Epidermal melanocyte (primary cell): ENCODE measurements around the gene PSRC1.
"Not testable (repeated sequence)": the region's sequence is repeated elsewhere in the genome, so short reads cannot be mapped to it uniquely, and the experiment has no call there.

Source experiments
- DNase-seq: peaks from one replicate; pipeline ENCODE4 v3.0.0; 2011; ENCODE audit warnings: low spot score; ENCODE audit not compliant: insufficient read length

Gene PSRC1

DNA sequence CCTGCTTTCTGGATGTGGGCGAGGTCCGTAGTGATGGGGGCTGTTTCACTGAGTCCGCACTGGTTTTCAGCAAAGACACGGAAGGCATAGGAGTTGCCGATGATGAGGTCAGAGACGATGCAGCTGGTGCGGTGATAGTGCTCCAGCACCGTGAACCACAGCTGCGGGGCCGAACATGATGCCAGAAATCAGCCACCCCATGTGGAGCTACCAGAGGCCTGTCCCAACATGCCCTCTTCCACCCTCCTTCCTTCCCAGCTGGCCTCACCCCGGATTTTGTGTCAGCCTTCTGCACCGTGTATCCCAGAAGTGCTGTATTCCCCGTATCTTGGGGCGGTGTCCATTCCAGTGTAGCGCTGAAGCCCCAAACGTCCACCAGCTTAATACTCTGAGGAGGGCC lies 13.8 kb upstream of the PSRC1 start:
- no peak for DNase-seq

GRCh38 chr1:109295712-109296415 lies 12.9 kb upstream of the PSRC1 start:
- no peak for DNase-seq

GRCh38 chr1:109294481-109294880 lies 11.5 kb upstream of the PSRC1 start:
- no peak for DNase-seq

GRCh38 chr1:109293026-109293425 lies 10.1 kb upstream of the PSRC1 start:
- no peak for DNase-seq

GRCh38 chr1:109292364-109292763 lies 9.4 kb upstream of the PSRC1 start:
- DNase-seq, result no peak

DNA sequence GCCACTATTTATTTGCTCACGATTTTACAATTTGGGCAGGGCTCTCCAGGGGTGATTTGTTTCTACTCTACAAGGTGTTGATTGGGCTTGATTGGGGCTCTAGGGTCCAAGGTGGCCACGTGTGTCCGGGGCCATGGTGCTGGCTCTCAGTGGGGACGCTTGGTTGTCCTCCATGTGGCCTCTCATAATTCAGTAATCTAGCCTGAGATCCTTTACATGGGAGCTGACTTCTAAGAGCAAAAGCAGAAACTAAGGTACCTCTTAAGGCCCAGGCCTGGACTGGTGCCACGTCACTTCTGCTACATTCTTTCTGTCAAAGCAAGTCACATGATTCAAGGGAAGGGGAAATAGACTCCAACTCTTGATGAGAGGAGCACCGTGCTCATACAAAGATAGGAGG lies 8.1 kb upstream of the PSRC1 start:
- DNase-seq, result no peak

- no peak for DNase-seq
Measured at GRCh38 chr1:109290137-109290536, 7.2 kb upstream of the PSRC1 start.

DNA sequence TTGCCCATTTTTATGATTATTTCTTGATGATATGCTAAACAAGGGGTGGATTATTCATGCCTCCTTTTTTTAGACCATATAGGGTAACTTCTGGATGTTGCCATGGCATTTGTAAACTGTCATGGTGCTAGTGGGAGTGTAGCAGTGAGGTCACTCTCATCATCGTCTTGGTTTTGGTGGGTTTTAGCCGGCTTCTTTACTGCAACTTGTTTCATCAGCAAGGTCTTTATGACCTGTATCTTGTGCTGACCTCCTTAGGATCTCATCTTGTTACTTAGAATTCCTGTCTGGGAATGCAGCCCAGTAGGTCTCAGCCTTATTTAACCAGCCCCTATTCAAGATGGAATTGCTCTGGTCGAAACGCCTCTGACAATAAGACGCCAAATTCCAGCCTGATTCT lies 3.8 kb upstream of the PSRC1 start:
- not testable (repeated sequence) for DNase-seq

GRCh38 chr1:109283748-109284600 lies 1.0 kb upstream of the PSRC1 start:
- no peak for DNase-seq

GRCh38 chr1:109282497-109282951 lies 421 bp downstream of the PSRC1 start:
- DNase-seq, result no peak

DNA sequence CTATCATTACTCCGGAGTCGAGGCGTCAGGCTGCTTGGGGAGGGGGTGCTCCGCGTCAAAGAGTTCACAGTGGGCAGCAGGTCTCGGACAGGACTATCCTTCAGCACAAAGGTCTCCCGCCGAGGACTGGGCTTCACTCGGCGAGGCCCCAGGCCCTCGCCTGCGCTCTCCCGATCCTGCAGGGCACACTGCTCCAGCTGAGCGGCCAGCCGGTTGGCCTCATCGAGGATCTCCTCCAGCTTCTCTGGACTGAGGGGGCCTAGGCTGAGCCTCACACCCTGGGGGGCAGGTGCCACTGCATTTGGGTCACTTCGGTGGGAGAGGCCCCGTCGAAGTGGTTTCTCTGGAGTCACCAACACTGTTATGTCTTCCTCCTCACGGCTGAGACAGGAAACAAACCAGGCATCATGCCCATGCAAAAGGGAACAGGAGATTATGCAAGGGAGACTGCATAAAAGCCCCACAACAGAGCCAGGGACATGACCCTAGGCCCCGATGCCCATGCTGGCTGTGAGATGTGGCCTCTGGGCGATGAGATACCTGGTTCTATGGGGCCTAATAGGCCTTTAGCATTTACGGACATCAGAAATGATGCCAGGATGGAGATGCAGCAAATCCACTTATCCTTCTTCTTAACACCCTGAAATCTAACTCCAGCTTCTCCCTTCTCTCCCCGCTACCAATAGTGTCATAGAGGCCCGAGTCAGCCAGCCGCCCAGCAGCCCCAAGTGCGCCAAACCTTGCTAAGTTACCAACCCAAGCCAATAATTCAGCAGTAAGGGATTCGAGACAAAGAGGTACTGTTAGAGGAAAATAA lies 1.1 kb downstream of the PSRC1 start:
- DNase-seq, result no peak

DNA sequence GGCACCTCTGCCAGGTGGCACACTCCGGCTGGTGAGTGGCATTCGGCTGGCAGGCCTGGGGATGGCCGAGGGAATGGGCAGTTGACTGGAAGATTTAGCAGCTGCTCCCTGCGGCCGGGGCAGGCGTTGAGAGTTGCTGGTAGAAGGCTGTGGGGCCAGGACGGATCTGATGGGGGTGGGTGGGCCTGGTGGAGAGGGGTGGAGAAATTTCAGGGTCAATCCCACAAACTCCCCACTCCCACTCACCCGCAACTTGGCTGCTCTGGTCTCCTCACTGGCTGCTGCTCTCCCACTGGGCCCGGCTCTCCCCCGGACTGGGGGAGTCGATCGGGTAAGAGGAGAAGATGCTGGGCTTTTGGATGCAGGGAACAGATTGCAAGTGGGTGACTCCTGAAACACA lies 2.1 kb downstream of the PSRC1 start:
- no peak for DNase-seq

DNA sequence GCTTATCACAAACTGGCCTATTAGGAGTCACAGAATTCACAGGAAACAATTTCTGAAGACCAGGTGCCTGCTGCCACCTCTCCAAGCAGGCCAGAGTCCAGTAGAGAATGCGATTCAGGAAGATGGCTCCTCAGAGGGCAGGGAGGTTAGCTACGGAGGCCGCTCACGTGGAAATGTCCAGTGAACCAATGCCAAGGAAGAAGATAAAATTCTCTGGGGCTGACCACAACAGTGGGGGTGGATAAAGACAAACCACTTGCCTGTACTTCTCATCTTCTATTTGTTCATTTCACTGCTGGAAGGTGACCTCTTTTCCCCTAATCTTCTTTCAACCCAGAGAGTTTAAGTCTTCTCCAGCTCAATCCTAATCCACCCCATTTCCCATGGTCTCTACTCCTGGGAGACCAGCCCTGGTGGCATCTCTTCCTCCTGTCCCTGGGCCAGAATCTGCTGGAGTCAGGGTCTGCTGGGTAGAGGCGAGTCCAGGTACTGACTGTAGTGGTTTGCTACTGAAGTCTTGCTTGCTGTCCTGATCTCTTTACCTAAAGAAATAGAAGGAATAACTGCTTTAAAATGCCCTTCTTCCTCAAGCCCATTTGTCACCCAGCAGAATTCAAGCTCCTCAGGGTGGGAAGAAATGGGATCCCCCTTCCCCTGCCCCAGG lies 3.2 kb downstream of the PSRC1 start:
- no peak for DNase-seq

- no peak for DNase-seq
Measured at GRCh38 chr1:109277434-109278204, 5.3 kb downstream of the PSRC1 start.

- DNase-seq, result no peak
Measured at GRCh38 chr1:109275706-109276345, 7.1 kb downstream of the PSRC1 start.

DNA sequence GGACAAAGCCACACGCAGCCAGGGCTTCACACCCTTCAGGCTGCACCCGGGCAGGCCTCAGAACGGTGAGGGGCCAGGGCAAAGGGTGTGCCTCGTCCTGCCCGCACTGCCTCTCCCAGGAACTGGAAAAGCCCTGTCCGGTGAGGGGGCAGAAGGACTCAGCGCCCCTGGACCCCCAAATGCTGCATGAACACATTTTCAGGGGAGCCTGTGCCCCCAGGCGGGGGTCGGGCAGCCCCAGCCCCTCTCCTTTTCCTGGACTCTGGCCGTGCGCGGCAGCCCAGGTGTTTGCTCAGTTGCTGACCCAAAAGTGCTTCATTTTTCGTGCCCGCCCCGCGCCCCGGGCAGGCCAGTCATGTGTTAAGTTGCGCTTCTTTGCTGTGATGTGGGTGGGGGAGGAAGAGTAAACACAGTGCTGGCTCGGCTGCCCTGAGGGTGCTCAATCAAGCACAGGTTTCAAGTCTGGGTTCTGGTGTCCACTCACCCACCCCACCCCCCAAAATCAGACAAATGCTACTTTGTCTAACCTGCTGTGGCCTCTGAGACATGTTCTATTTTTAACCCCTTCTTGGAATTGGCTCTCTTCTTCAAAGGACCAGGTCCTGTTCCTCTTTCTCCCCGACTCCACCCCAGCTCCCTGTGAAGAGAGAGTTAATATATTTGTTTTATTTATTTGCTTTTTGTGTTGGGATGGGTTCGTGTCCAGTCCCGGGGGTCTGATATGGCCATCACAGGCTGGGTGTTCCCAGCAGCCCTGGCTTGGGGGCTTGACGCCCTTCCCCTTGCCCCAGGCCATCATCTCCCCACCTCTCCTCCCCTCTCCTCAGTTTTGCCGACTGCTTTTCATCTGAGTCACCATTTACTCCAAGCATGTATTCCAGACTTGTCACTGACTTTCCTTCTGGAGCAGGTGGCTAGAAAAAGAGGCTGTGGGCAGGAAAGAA lies 8.1 kb downstream of the PSRC1 start:
- DNase-seq, result peak; percentile 83

DNA sequence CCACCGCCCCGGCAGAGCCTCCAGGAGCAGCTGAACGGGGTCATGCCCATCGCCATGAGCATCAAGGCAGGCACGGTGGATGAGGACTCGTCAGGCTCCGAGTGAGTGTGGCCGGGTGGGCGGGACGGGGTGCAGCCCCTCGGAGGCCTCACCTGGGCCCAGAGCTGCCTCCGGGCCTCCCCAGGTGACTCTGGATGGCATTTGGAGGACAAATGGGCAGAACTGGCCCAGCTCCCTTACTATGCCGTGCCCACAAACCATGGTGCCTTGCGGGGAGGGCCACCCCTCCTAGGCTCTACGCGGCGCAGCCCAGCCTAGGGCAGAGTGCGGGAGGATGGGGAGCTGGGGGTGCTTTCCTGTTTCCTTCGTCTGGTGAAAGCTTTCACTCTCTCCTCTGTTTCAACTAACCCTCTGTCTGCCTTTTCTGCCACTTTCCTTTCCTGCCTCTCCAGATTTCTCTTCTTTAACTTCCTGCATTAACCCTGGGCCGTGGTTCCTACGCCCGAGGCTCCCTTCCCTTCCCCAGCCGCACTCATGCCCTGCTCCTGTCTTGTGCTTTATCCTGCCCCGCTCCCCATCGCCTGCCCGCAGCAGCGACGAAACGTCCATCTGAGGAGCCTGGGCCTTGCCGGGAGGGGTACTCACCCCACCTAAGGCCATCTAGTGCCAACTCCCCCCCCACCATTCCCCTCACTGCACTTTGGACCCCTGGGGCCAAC lies 9.2 kb downstream of the PSRC1 start:
- peak; percentile 87 for DNase-seq

- no peak for DNase-seq
Measured at GRCh38 chr1:109272831-109273547, 10.0 kb downstream of the PSRC1 start.
